ENCODE data around the gene AUTS2. TPM values are rescaled to one million over a fixed set of nuclear protein-coding genes. Genes with fewer than 3 reads are reported as not detected.

AUTS2 gene
- polyA plus RNA-seq, 5 donors, result 85.0 to 114 (median 97.6) TPM

GRCh38 chr7:70620333-70621055 lies 1022.2 kb downstream of the AUTS2 start:
- no peak for DNase-seq

DNA sequence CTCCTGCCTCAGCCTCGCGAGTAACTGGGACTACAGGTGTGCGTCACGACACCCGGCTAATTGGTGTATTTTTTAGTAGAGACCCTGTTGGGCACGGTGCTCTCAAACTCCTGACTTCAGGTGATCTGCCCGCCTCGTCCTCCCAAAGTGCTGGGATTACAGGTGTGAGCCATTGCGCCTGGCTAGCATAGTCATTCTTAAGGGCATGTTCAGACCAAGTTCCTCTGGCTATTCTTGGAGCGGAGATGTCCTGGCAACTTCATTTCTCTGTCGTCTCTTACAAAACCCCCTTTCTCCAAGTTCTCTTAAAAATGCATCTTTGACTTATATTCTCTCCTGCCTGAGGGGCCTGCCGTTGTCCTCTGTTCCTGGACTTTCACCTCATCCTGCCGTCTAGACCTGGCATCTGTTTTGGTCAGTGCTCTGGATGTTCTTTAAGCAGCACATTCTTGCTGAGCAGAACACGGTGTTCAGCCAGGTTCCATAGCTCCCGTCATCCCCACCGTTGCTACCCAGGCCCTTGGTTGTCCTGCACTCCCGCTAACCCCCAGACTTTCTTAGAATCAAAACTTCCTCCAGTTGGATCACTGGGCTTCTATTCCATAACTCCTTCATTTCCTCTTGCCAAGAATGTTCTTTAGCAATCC lies 1023.8 kb downstream of the AUTS2 start:
- DNase-seq, result no peak

DNA sequence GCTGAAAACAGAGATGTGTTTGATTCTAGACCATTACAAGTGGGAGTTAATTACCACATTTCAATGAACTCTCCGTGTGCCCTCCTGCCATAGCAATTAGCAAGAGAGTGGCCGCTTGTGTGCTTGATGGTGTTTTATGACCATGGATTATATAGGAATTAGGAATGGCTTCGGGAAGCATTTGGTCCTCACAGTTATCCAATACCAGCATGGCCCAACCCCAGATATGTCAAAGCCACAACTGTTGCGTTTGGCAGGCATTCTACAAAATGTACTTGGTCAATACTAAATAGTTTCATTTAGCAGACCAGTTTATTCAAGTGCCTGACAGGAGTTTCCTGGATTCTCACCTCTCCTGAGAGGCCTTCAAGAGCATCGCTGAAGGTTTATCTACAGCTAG lies 1024.7 kb downstream of the AUTS2 start:
- no peak for DNase-seq

DNA sequence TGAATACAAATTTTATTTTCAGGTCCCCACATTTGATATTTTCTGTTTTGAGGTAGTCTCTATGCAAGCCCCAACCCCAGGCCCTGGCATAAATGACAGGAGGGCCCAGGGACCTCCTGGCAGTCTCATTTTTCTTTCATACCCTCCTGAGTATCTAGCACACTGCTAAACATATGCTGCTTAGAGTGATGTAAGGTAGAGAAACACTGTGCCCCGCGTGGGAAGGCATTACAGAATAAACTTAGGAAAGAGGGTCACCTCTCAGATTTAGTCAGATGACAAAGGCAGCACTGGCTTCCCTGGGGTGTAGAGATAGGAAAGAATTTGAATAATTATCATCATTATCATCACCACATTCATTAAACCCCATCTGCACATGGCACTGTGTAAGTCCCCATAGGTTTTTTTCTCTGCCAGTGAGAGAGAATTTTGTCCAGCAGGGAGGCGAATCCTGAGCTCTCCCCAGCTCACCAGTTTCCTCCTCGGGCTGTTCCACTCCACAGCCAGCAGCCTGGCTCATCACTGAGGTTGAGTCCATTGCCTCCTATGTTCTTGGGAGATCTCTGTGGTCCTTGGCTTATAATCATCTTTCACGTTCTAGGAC lies 1026.3 kb downstream of the AUTS2 start:
- no peak for DNase-seq

DNA sequence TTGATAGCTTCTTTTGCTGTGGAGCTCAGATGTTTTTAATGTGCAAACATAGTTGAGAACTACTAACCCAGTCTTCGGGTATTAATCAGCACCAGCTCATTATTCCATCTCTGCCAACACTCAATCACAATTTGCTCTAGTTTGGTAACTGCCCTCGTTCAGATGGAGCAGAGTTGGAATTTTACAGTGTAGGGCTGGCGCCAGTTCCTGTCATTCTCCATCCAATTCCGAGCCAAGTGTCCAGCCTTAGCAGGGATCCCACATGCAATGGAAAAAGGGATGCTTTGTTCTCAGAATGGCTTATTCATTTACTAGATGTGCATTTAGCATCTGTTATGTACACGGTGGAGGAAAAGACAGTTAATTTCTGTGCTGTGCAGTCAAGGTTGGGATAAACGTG lies 1029.2 kb downstream of the AUTS2 start:
- DNase-seq, result peak; percentile 60

DNA sequence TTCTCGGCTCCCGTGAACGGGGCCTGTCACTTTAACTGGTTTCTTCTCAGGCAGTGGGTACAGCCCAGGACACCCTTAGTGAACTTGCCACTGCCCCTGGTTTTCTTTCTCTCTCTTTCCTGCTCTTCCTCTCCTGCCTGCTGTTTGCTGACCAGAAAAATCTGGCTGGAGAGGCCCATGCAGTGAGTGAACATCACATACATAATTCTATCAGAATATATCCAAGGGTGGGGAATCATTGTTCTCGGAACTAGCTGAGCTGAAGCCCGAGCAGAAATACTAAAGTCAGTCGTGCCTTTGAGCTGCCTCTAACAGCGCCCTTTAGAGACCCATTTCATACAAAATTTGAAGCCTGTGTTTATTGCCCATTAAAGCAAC lies 1032.2 kb downstream of the AUTS2 start:
- no peak for DNase-seq

- peak; percentile 70 to 72 for DNase-seq
Observed at GRCh38 chr7:70630818-70631457, 1032.7 kb downstream of the AUTS2 start.

DNA sequence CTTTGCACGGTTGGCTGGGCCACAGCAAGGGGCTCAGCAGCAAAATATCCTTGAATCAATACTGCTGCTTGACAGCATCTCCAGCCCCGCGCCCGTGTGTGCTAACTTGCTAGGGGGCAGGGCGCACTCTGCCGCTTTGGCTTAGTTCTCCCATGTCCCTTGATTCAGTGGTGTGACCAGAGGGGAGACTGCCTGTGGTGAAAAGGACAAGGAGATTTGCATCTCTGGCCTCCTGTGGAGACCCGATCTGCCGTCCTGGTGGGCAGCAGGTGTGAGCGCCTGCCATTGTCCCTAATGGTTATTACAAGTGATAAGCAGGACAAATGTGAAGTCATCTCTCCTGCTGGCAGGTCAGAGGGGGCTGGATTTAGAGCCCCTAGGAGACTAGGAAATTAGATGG lies 1033.4 kb downstream of the AUTS2 start:
- no peak for DNase-seq

- no peak for DNase-seq
Observed at GRCh38 chr7:70632400-70632799, 1034.1 kb downstream of the AUTS2 start.

- no peak for DNase-seq
Observed at GRCh38 chr7:70634071-70634470, 1035.8 kb downstream of the AUTS2 start.

GRCh38 chr7:70634610-70635068 lies 1036.4 kb downstream of the AUTS2 start:
- no peak for DNase-seq

DNA sequence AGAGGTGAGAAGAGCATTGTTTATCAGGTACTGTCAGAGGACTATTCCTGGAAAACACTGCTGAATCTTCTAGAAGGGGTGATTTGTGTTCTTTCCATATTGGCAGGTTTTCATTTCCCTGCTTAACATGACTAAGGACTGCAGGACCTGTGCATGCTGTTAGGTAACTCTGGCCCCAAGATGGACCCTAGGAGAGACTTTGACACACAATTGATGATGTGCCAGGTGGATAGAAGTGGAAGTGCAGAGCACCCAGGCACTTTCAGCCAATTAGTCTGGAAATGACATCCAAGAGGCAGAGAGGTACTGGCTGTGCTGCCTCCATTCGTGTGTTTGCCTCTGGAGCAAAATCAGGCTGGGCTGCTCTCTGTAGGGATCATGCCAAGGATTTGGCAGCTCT lies 1037.4 kb downstream of the AUTS2 start:
- no peak for DNase-seq

DNA sequence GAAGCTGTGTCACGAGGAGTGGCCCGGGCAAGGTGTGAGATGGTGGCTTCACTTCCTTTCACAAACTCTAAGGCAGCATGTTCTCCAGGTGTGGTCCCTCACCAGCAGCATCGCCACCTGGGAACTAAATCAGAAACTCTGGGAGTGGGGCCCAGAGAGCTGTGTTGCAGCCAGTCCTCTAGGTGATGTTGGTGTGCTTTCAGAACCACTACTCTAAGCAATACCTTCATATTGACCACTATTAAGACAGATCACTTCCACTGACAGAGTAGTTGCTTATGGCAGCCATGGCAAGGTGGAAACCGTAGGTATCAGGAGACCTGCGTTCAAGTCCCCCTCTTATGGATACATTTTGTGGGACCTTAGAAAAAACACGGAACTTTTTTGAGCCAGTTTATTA lies 1037.9 kb downstream of the AUTS2 start:
- DNase-seq, result no peak

GRCh38 chr7:70637726-70638125 lies 1039.5 kb downstream of the AUTS2 start:
- DNase-seq, result no peak

DNA sequence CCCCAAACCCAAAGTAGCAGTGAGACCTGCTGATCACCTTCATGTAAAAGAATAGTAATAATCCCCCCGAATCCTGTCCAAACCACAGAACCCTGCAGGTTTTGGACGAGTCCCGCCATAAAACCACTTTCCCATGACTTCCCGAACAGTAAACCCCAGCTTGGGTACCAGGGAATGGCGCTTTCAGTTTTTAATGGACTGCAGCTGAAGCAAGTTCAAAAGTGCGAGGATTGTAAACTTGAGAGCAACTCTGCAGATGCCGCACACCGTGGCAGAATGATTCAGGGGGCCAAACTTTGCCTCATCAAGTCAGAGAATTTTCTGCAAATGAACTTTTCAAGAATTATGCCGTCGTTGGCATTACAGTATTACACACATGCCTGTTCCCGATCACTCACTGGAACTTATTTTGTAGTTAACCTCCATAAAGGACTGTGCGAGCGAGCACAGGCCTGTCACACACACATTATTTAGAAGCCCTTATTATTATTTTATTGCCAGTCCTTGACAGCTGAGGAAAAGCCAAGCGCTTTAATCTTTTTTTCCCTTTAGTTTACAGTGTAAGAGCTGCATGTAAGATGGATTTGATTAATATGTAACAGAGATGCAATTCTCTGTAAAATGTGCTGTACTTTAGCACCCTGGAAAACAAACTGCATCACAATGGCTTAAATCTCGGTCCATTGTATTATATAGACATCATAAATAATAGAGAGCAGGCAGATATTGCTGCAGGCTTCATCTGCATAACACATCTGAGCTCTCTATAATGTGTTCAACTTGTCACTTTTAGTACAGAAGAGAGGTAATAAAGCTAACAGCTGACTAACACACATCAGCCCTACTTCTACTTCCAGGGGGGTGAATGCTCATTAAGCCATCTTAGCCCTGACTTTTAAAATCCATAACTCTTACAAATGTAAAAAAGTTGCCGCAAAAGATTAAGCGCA lies 1040.2 kb downstream of the AUTS2 start:
- DNase-seq, result no peak

DNA sequence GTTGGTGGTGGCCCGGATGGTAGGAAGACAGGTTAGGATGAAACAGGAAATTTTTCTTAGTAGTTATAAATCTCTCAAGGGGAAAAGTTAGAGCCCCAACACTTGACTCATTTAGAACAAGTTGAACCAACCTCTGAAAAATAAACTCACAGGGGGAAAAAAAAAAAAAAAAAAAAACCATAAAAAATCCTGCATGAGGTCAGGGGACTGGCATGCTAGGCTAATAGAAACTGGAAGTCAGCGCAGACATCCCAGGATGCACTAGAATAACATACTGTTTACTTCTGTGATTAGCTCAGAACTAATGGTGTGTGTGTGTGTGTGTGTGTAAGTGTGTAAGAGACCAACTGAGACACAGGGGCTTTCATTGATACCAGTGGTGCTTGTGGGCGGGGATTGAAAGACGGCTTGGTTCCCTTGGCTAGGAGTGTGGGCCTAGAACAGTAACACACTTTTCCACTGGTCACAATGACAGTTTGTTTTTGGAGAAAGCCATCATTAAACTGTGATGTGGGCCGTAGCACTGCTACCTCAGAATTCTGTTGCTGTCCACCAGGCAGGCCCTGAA lies 1042.1 kb downstream of the AUTS2 start:
- no peak for DNase-seq

GRCh38 chr7:70641882-70642281 lies 1043.6 kb downstream of the AUTS2 start:
- DNase-seq, result no peak

GRCh38 chr7:70645279-70645678 lies 1047.0 kb downstream of the AUTS2 start:
- no peak for DNase-seq

- no peak for DNase-seq
Observed at GRCh38 chr7:70645876-70646351, 1047.6 kb downstream of the AUTS2 start.

DNA sequence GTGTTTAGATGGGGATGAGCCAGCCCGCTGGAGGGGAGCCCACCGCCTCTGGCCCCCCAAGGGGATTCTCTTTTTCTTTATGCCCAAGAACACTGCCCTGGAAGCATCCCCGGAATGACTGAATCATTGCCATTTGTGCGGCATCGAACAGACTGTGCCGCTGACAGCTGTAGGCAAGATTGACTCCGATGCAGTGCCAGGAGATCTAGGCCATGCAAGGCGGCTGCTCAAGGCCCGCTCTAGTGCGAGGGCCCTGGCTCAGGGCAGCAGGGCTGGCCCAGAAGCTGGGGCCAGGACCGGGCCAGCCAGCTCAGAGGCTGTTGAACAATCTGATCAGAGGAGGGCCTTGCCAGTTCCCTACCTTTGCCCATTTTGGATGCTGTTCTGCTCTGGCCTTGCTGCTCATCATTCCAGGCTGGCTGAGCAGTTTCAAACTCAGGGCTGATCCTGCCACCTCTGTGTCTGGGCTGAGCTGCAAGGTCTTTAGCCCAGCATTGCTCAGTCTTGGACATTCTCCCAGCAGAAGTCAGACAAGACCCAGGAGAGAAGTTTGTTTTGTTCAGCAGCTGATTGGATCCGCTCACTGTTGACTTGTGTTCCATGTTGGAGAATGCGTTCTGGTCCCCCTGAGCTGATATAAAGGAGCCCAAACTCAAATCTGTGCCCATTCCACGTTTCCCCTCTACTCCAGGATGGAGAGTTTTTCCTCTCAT lies 1048.4 kb downstream of the AUTS2 start:
- no peak for DNase-seq
